HCT116 (cell line): ENCODE data around the gene PRR5L.

Experiments used
- ATF3 ChIP-seq: IDR thresholded peaks from 2 replicates; pipeline ENCODE4 v1.6.1; 2012
- CBX3 ChIP-seq: IDR thresholded peaks from 2 replicates; pipeline ENCODE4 v1.6.1; 2012; ENCODE audit warnings: low read depth
- CEBPB ChIP-seq: IDR thresholded peaks from 2 replicates; pipeline ENCODE4 v1.6.1; 2012; ENCODE audit warnings: low read depth
- CTCF ChIP-seq, 3 experiments: fragments of 200-600 bp in 1 of 3; sonication (generic) in 1 of 3; IDR thresholded peaks in 2 of 3; conservative IDR thresholded peaks in 1 of 3; 2 replicates each; pipeline ENCODE4 v1.5.1; 2012 to 2017; ENCODE audit warnings: low read depth in 2 of 3, low read length in 2 of 3, antibody characterized with exemption in 1 of 3, borderline replicate concordance in 1 of 3, control low read depth in 1 of 3, mild to moderate bottlenecking in 1 of 3, mixed read lengths in 1 of 3, mixed run types in 1 of 3, moderate library complexity in 1 of 3; ENCODE audit not compliant: insufficient read depth in 1 of 3
- EZH2 ChIP-seq: fragments of 200-600 bp; sonication (generic); IDR thresholded peaks from 2 replicates; pipeline ENCODE4 v1.6.1; 2017; ENCODE audit warnings: antibody characterized with exemption, mixed run types
- EZH2phosphoT487 ChIP-seq: fragments of 200-600 bp; IDR thresholded peaks from 2 replicates; pipeline ENCODE4 v1.6.1; 2018; ENCODE audit warnings: antibody characterized with exemption, borderline replicate concordance
- JUND ChIP-seq: IDR thresholded peaks from 2 replicates; pipeline ENCODE4 v1.6.1; 2012
- MAX ChIP-seq: IDR thresholded peaks from 2 replicates; pipeline ENCODE4 v1.6.1; 2012
- POLR2A ChIP-seq: IDR thresholded peaks from 2 replicates; pipeline ENCODE4 v1.7.0; 2011; ENCODE audit warnings: borderline replicate concordance; ENCODE audit not compliant: insufficient read depth, insufficient read length; ENCODE audit errors: extremely low read depth
- POLR2AphosphoS5 ChIP-seq: IDR thresholded peaks from 2 replicates; pipeline ENCODE4 v1.6.1; 2011; ENCODE audit warnings: mild to moderate bottlenecking, low read depth, low read length, moderate library complexity
- RAD21 ChIP-seq: IDR thresholded peaks from 2 replicates; pipeline ENCODE4 v1.6.1; 2012; ENCODE audit warnings: low read depth, mild to moderate bottlenecking
- SIN3A ChIP-seq: IDR thresholded peaks from 2 replicates; pipeline ENCODE4 v1.6.1; 2012; ENCODE audit warnings: low read depth
- SP1 ChIP-seq: IDR thresholded peaks from 2 replicates; pipeline ENCODE4 v1.6.1; 2012; ENCODE audit warnings: low read depth

- TF ChIP-seq RAD21 = no peak
- no peak for TF ChIP-seq SIN3A
- TF ChIP-seq CTCF (IDR thresholded peaks at IDR 0.05 in 2 of 3, conservative IDR thresholded peaks at IDR 0.05 in 1 of 3; ENCODE audit: borderline replicate concordance in 1 of 3, insufficient read depth in 1 of 3, low read depth in 2 of 3, low read length in 2 of 3) = no peak
- no peak for TF ChIP-seq POLR2A
- TF ChIP-seq CEBPB = no peak
- no peak for TF ChIP-seq EZH2
- TF ChIP-seq JUND = no peak
- TF ChIP-seq MAX = no peak
- TF ChIP-seq POLR2AphosphoS5 = no peak
- TF ChIP-seq ATF3 = no peak
- TF ChIP-seq SP1 = no peak
- TF ChIP-seq CBX3 = no peak
- TF ChIP-seq EZH2phosphoT487 = no peak
Observed at GRCh38 chr11:36488096-36488495, 192.0 kb downstream of the PRR5L start.
